Osteoblast (primary cell): ENCODE results near the gene RASAL2. TPM values are rescaled to one million over a fixed set of nuclear protein-coding genes. Genes with fewer than 3 reads are reported as not detected.
"Not testable (repeated sequence)": the region's sequence is repeated elsewhere in the genome, so short reads cannot be mapped to it uniquely, and the experiment has no call there.

ENCODE experiments used
- DNase-seq: peaks from one replicate; pipeline ENCODE4 v3.0.0; 2011; ENCODE audit warnings: low spot score, mixed read lengths; ENCODE audit not compliant: insufficient read length; ENCODE audit errors: missing footprints
- H2AFZ ChIP-seq: 2 replicates; pipeline ENCODE4 v1.6.0; 2011; ENCODE audit warnings: mild to moderate bottlenecking, low read length
- H3K27ac ChIP-seq: 2 replicates; pipeline ENCODE4 v1.5.1; 2011; ENCODE audit warnings: mild to moderate bottlenecking, low read depth, low read length, moderate library complexity
- H3K27me3 ChIP-seq: 2 replicates; pipeline ENCODE4 v1.6.0; 2012; ENCODE audit warnings: mild to moderate bottlenecking, control low read depth, inconsistent platforms, low read length, moderate library complexity; ENCODE audit not compliant: insufficient read depth
- H3K36me3 ChIP-seq: 2 replicates; pipeline ENCODE4 v1.5.1; 2011; ENCODE audit warnings: mild to moderate bottlenecking, low read length, control low read depth, moderate library complexity; ENCODE audit not compliant: insufficient read depth
- H3K4me1 ChIP-seq: 2 replicates; pipeline ENCODE4 v1.5.1; 2011; ENCODE audit warnings: mild to moderate bottlenecking, low read length, control low read depth, moderate library complexity; ENCODE audit not compliant: insufficient read depth
- H3K4me2 ChIP-seq: 2 replicates; pipeline ENCODE4 v1.6.0; 2011; ENCODE audit warnings: mild to moderate bottlenecking, low read length; ENCODE audit not compliant: insufficient read depth
- H3K4me3 ChIP-seq: fragments of 200-600 bp; sonication (generic); 3 replicates; pipeline ENCODE4 v1.5.1; 2012; ENCODE audit warnings: mild to moderate bottlenecking, low read length, inconsistent platforms; ENCODE audit not compliant: insufficient read depth
- H3K79me2 ChIP-seq: 2 replicates; pipeline ENCODE4 v1.6.0; 2012; ENCODE audit warnings: mild to moderate bottlenecking, low read length, control low read depth, inconsistent platforms; ENCODE audit not compliant: insufficient read depth
- H3K9me3 ChIP-seq: 2 replicates; pipeline ENCODE4 v1.5.1; 2011; ENCODE audit warnings: low read depth, low read length, control low read depth
- H4K20me1 ChIP-seq: 2 replicates; pipeline ENCODE4 v1.6.0; 2012; ENCODE audit warnings: mild to moderate bottlenecking, low read length, control low read depth; ENCODE audit not compliant: insufficient read depth
- CTCF ChIP-seq: IDR thresholded peaks from 2 replicates; pipeline ENCODE4 v1.5.1; 2011; ENCODE audit warnings: mild to moderate bottlenecking, low read depth, low read length, moderate library complexity; ENCODE audit errors: extremely low read depth
- total RNA-seq: library from RNA; depleted of rRNA; stranded (reverse); fragments of >200 nt; gene quantifications from 2 replicates; pipeline ENCODE4 v1.2.3, GENCODE V29; 2012

The RASAL2 gene
- total RNA-seq, 1 donor: 59.4 TPM

- Histone ChIP-seq H3K9me3 (no peaks in the 10 kb centered on the region), H3K27me3 (no peaks in the 10 kb centered on the region), H3K4me1 (peaks cover 10% of the 10 kb centered on the region), H3K36me3 (no peaks in the 10 kb centered on the region), H3K27ac (peak overlapping the region; percentile 20), H3K79me2 (no peaks in the 10 kb centered on the region), H3K4me2 (peak overlapping the region; percentile 6), H3K4me3 (no peak overlapping the region), H4K20me1 (no peaks in the 10 kb centered on the region), H2AFZ (no peak overlapping the region)
- TF ChIP-seq CTCF: no peak
- no peak for DNase-seq
Observed at GRCh38 chr1:178086294-178086693, 7.6 kb upstream of the RASAL2 start.

- H3K36me3 ChIP-seq: no peaks in the 10 kb centered on the region
- no peak overlapping the region for H2AFZ ChIP-seq
- H3K4me3 ChIP-seq: no peak overlapping the region
- H3K79me2 ChIP-seq: no peaks in the 10 kb centered on the region
- H3K4me2 ChIP-seq: peak overlapping the region; percentile 6
- H3K27ac ChIP-seq: peak overlapping the region; percentile 20
- H3K9me3 ChIP-seq: no peaks in the 10 kb centered on the region
- no peaks in the 10 kb centered on the region for H3K27me3 ChIP-seq
- peaks cover 10% of the 10 kb centered on the region for H3K4me1 ChIP-seq
- no peak for TF ChIP-seq CTCF
- peak; percentile 90 for DNase-seq
- no peaks in the 10 kb centered on the region for H4K20me1 ChIP-seq
Observed at GRCh38 chr1:178086766-178087165, 7.1 kb upstream of the RASAL2 start.

GRCh38 chr1:178088651-178089050 is 5.3 kb upstream of the RASAL2 start:
- Histone ChIP-seq H4K20me1 (no peaks in the 10 kb centered on the region), H3K4me1 (peaks cover 20% of the 10 kb centered on the region), H3K36me3 (no peaks in the 10 kb centered on the region), H3K4me3 (no peak overlapping the region), H2AFZ (no peak overlapping the region), H3K79me2 (peaks cover 8% of the 10 kb centered on the region), H3K27ac (no peak overlapping the region), H3K4me2 (no peak overlapping the region), H3K27me3 (no peaks in the 10 kb centered on the region), H3K9me3 (no peaks in the 10 kb centered on the region)
- no peak for DNase-seq
- no peak for TF ChIP-seq CTCF

- H3K36me3 ChIP-seq, H3K4me3 ChIP-seq, H2AFZ ChIP-seq, H3K4me2 ChIP-seq, H3K27ac ChIP-seq, DNase-seq, H3K27me3 ChIP-seq, H4K20me1 ChIP-seq, H3K9me3 ChIP-seq: not testable (repeated sequence)
- Histone ChIP-seq H3K79me2 (peaks cover 34% of the 10 kb centered on the region), H3K4me1 (peaks cover 34% of the 10 kb centered on the region)
Observed at GRCh38 chr1:178091454-178091853, 2.5 kb upstream of the RASAL2 start.
